ENCODE results near the gene CYFIP1. TPM values are rescaled to one million over a fixed set of nuclear protein-coding genes. Genes with fewer than 3 reads are reported as not detected.

CYFIP1 gene
- total RNA-seq, 1 donor from 2014 or later: 94.7 TPM

DNA sequence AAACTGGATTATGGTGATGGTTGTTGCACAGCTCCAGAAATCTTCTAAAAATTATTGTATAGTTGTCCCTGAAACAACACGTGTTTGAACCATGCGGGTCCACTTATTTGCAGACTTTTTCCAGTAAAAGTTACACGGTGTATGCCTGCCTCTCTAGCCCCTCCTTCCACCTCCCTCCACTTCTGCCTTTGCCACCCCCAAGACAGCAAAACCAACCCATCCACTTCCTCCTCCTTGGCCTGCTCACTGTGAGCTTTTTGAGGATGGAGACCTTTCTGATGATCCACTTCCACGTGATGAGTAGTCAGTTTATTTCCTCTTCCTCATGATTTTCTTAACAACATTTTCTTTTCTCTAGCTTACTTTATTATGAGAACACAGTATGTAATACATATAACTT, 5.4 kb downstream of the CYFIP1 start:
- DNase-seq (ENCODE audit: low spot score in 2 of 2): no peak
- Histone ChIP-seq H3K36me3 (no peaks in the 10 kb centered on the region), H3K27ac (no peak overlapping the region), H3K9me3 (no peaks in the 10 kb centered on the region), H3K4me3 (no peak overlapping the region), H3K27me3 (no peaks in the 10 kb centered on the region), H3K4me1 (no peaks in the 10 kb centered on the region)
- TF ChIP-seq, protein P1, sequence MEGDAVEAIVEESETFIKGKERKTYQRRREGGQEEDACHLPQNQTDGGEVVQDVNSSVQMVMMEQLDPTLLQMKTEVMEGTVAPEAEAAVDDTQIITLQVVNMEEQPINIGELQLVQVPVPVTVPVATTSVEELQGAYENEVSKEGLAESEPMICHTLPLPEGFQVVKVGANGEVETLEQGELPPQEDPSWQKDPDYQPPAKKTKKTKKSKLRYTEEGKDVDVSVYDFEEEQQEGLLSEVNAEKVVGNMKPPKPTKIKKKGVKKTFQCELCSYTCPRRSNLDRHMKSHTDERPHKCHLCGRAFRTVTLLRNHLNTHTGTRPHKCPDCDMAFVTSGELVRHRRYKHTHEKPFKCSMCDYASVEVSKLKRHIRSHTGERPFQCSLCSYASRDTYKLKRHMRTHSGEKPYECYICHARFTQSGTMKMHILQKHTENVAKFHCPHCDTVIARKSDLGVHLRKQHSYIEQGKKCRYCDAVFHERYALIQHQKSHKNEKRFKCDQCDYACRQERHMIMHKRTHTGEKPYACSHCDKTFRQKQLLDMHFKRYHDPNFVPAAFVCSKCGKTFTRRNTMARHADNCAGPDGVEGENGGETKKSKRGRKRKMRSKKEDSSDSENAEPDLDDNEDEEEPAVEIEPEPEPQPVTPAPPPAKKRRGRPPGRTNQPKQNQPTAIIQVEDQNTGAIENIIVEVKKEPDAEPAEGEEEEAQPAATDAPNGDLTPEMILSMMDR (IDR thresholded peaks at IDR 0.05): no peak
- intact Hi-C loops (cut with DNase I): no loop called here

DNA sequence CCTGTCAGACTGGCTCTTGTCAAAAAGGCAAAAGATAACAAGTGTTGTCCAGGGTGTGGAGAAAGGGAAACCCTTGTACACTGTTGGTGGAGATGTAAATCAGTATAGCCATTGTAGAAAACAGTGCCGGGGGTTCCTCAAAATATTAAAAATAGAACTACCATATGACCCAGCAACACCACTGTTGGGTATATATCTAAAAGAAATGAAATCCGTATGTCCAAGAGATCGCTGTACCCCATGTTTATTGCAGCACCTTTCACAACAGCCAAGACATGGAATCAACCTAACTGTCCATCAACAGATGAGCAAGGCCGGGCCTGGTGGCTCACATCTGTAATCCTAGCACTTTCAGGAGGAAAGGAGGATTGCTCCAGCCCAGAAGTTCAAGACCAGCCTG, 6.2 kb downstream of the CYFIP1 start:
- no peaks in the 10 kb centered on the region for H3K9me3 ChIP-seq
- H3K27me3 ChIP-seq: no peaks in the 10 kb centered on the region
- intact Hi-C loops (cut with DNase I): no loop called here
- no peak overlapping the region for H3K27ac ChIP-seq
- TF ChIP-seq, protein P1 (IDR thresholded peaks at IDR 0.05): no peak
- DNase-seq (ENCODE audit: low spot score in 2 of 2): no peak
- peaks cover under 1 to 3% of the 10 kb centered on the region in 2 donors for H3K4me1 ChIP-seq
- no peak overlapping the region for H3K4me3 ChIP-seq
- no peaks in the 10 kb centered on the region for H3K36me3 ChIP-seq

DNA sequence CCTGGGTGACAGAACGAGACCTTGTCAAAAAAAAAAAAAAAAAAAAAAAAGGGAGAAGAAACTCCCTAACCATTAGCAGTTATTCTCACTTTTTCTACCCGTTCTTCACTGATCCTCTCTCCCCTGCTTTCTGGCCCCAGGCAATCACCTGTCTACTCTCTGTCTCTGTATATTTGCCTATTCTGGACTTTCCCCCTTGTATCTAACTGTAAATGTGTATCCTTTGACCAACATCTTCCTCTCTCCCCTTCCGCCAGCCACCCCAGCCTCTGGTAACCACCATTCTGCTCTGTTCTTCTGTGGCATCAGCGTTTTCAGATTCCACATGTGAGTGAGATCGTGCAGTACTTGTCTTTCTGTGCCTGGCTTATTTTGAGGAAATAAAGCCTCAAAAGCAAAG, 6.9 kb downstream of the CYFIP1 start:
- TF ChIP-seq, protein P1 (IDR thresholded peaks at IDR 0.05): no peak
- Histone ChIP-seq H3K4me3 (no peak overlapping the region), H3K27me3 (no peaks in the 10 kb centered on the region), H3K36me3 (no peaks in the 10 kb centered on the region), H3K27ac (no peak overlapping the region), H3K9me3 (no peaks in the 10 kb centered on the region), H3K4me1 (peaks cover 6 to 8% of the 10 kb centered on the region in 2 donors)
- intact Hi-C loops (cut with DNase I): no loop called here
- DNase-seq (ENCODE audit: low spot score in 2 of 2): no peak

DNA sequence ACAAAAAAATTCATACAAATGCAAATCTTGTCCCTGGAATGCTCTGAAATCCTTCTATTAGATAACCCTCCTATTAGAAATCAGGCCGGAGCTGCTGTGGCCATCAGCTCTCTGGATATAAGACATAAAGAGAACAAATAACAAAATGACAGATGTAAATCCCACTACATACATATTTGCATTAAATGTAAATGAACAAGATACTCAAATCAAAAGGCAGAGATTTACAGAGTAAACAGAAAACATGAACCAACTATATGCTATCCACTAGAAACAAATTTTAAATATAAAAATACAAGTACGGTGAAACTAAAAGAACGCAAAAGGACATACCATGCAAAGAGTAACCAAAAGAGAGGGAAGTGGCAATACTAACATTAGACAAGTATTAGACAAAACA, 10.7 kb downstream of the CYFIP1 start:
- Histone ChIP-seq H3K4me1 (peaks cover 10 to 19% of the 10 kb centered on the region in 2 donors), H3K27me3 (no peaks in the 10 kb centered on the region), H3K27ac (no peak overlapping the region), H3K4me3 (no peak overlapping the region), H3K36me3 (no peaks in the 10 kb centered on the region), H3K9me3 (no peaks in the 10 kb centered on the region)
- TF ChIP-seq, protein P1 (IDR thresholded peaks at IDR 0.05): no peak
- intact Hi-C loops (cut with DNase I): loop anchor here (10.0 kb wide), 2 partner anchors 65 to 135 kb away; partner anchors contain the start of genes NIPA2 and TUBGCP5
- DNase-seq (ENCODE audit: low spot score in 2 of 2): no peak

DNA sequence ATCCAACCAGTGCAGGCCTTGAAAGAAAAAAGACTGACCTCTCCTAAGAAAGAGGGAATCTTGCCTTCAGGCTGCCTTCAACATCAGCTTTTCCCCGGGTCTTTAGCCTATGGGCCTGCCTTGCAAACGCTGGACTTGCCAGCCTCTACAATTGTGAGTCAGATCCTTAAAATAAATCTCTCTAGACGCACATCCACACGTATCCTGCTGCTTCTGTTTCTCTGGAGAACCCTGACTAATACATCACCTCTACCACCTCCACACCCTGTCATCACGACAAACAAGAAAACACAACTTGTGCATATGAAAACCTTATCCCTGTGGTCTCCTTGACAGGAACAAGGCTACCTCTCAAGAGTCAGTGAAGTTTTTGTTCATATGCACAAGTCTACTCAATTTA, 11.8 kb downstream of the CYFIP1 start:
- H3K9me3 ChIP-seq: no peaks in the 10 kb centered on the region
- H3K4me1 ChIP-seq: peaks cover 10 to 25% of the 10 kb centered on the region in 2 donors
- DNase-seq (ENCODE audit: low spot score in 2 of 2): no peak
- intact Hi-C loops (cut with DNase I): loop anchor here (10.0 kb wide), 2 partner anchors 66 to 134 kb away; partner anchors contain the start of genes NIPA2 and TUBGCP5
- H3K36me3 ChIP-seq: no peaks in the 10 kb centered on the region
- peak overlapping the region; percentile 75 to 88 for H3K27ac ChIP-seq
- no peak overlapping the region for H3K4me3 ChIP-seq
- TF ChIP-seq, protein P1 (IDR thresholded peaks at IDR 0.05): no peak
- H3K27me3 ChIP-seq: no peaks in the 10 kb centered on the region

All from ascending aorta (tissue), 2 donors.